Heart left ventricle (tissue), 16 donors: ENCODE measurements around the gene LCE1B. TPM values are rescaled to one million over a fixed set of nuclear protein-coding genes. Genes with fewer than 3 reads are reported as not detected.

Experiments used
- ATAC-seq, 4 donors: fragments of 200-7000 bp; cut with Tn5 transposase; one replicate each; pipeline ENCODE4 v1.9.1; 2020 to 2022; ENCODE audit warnings: moderate library complexity in 4 of 4, mild to moderate bottlenecking in 3 of 4, moderate number of reproducible peaks in 1 of 4
- DNase-seq, 5 donors: peaks; one replicate each; pipeline ENCODE4 v3.0.0-alpha.2; 2020
- H3K27ac ChIP-seq, 12 donors: fragments of 200-600 bp; sonication (generic) in 4 of 12; one replicate each; pipeline versions ENCODE4 v1.5.0 to v1.8.0; 2016 to 2022; ENCODE audit warnings: mild to moderate bottlenecking in 2 of 12
- H3K27me3 ChIP-seq, 9 donors: fragments of 200-600 bp; sonication (generic) in 2 of 9; one replicate each; pipeline versions ENCODE4 v1.5.1 to v1.8.0; 2016 to 2022; ENCODE audit warnings: mild to moderate bottlenecking in 3 of 9
- H3K36me3 ChIP-seq, 9 donors: fragments of 200-600 bp; sonication (generic) in 2 of 9; one replicate each; pipeline versions ENCODE4 v1.5.0 to v1.8.0; 2018 to 2022; ENCODE audit warnings: mild to moderate bottlenecking in 2 of 9
- H3K4me1 ChIP-seq, 12 donors: fragments of 200-600 bp; sonication (generic) in 4 of 12; one replicate each; pipeline versions ENCODE4 v1.5.0 to v1.8.0; 2016 to 2022; ENCODE audit warnings: mild to moderate bottlenecking in 3 of 12
- H3K4me3 ChIP-seq, 12 donors: fragments of 200-600 bp; sonication (generic) in 4 of 12; one replicate each; pipeline versions ENCODE4 v1.5.0 to v1.8.0; 2017 to 2022; ENCODE audit warnings: mild to moderate bottlenecking in 9 of 12, moderate library complexity in 4 of 12
- H3K9me3 ChIP-seq, 12 donors: fragments of 200-600 bp; sonication (generic) in 4 of 12; one replicate each; pipeline versions ENCODE4 v1.5.0 to v1.8.0; 2016 to 2022; ENCODE audit warnings: mild to moderate bottlenecking in 1 of 12
- CTCF ChIP-seq, 12 donors: fragments of 200-600 bp; sonication (generic) in 4 of 12; IDR thresholded peaks; one replicate each; pipeline versions ENCODE4 v1.5.0 to v1.8.0; 2018 to 2022; ENCODE audit warnings: antibody characterized with exemption in 12 of 12, mild to moderate bottlenecking in 5 of 12
- POLR2A ChIP-seq, 2 donors: fragments of 450-650 bp; IDR thresholded peaks; one replicate each; pipeline ENCODE4 v1.6.1; 2017; ENCODE audit warnings: antibody characterized with exemption in 2 of 2, mild to moderate bottlenecking in 2 of 2, moderate library complexity in 2 of 2
- WGBS, 4 donors: extraction: QIAGEN DNeasy Blood & Tissue Kit in 2 of 4; methylation state at CpG; one replicate each; pipeline versions ENCODE4 v1.1.5 to v1.1.7; 2013 to 2018; 5-methylcytosine and 5-hydroxymethylcytosine counted together
- intact Hi-C, 10 donors: fragments of 100-400 bp; cut with DNase I; formaldehyde crosslinking; loops; one replicate each; pipeline versions ENCODE4 v1.11.1 to v1.14.2; 2022
- polyA plus RNA-seq, 2 donors: library from polyadenylated mRNA; stranded (reverse); fragments of 200-250 nt; gene quantifications; one replicate each; pipeline ENCODE4 v1.2.3, GENCODE V29; 2013
- total RNA-seq, 9 donors: library from RNA; depleted of rRNA in 2 of 9; stranded (reverse); fragments of >200 nt in 2 of 9; fragmentation: NEBNext Ultra II Directional in 3 of 9; extraction: Animal tissue kit (Norgen Biotek cat#: 25700) in 3 of 9; gene quantifications; one replicate each; pipeline versions ENCODE4 v1.1.0 to v1.2.4, GENCODE V29; 2016 to 2023
- donor health status: ischemic (EF 13 %, LVEDD 7.1; RV severe dilation, severe dysfunction).
- donor health status: healthy with polysubstance abuse.
- donor health status: DM: no; HTN: yes; CAD: no.
- donor health status: DM: no; HTN: no; CAD: no.
- donor health status: ischemic (EF 25% LVEDD 6.9; RV normal size, moderate dysfunction).
- donor health status: ischemic (EF 25% LVEDD 5.7; RV mildly dilated, moderate dysfunction).
- donor health status: healthy.
- donor health status: DM: yes; HTN: yes; CAD: no.
- donor health status: ischemic (EF 35%, LVEDD 5.7; RV mildly dilated, moderate dysfunction).
- donor health status: nonischemic (EF 11% LVEDD 7.7; RV severe dilation, severe dysfunction).
- donor health status: DM: yes; HTN: yes; CAD: no.
- donor health status: PGD.
- donor health status: ischemic (EF 29% LVEDD 5.4; RV normal size, mild dysfunction).
- donor health status: nonischemic (EF 23%, LVEDD 6.1; RV moderate dilation, normal function).

The LCE1B gene
- total and polyA plus RNA-seq, 11 donors, result not detected

GRCh38 chr1:152827173-152827572 is 15.4 kb downstream of the LCE1B start, which contains the start of gene LCE1A:
LCE1A (plus strand) TSS chr1:152827473; CDS start chr1:152827473, 0 bp downstream.
- WGBS, 4 donors, result 69 to 82% (median 78%) methylated on average over 2 of the region's 2 CpGs
- ATAC-seq, result no peak
- H3K36me3 ChIP-seq, result no peaks in the 10 kb centered on the region
- no peak within 1 kb of the TSS for H3K27ac ChIP-seq
- intact Hi-C loops, result no loop called here
- DNase-seq, result no peak
- H3K27me3 ChIP-seq, result peaks cover 0 to 16% (median 0%) of the 10 kb centered on the region in 9 donors
- TF ChIP-seq CTCF (IDR thresholded peaks at IDR 0.05) (no peak), POLR2A (IDR thresholded peaks at IDR 0.05) (no peak)
- no peaks in the 10 kb centered on the region for H3K9me3 ChIP-seq
- no peaks in the 10 kb centered on the region for H3K4me1 ChIP-seq
- no peak within 1 kb of the TSS for H3K4me3 ChIP-seq

- Histone ChIP-seq H3K4me3 (no peak overlapping the region), H3K27me3 (no peaks in the 10 kb centered on the region), H3K27ac (no peak overlapping the region), H3K4me1 (no peaks in the 10 kb centered on the region), H3K36me3 (no peaks in the 10 kb centered on the region), H3K9me3 (peaks cover 0 to 6% (median 0%) of the 10 kb centered on the region in 12 donors)
- TF ChIP-seq POLR2A (IDR thresholded peaks at IDR 0.05), result no peak
- TF ChIP-seq CTCF (IDR thresholded peaks at IDR 0.05), result no peak
- no peak for ATAC-seq
- DNase-seq, result no peak
- 34 to 51% (median 48%) methylated on average over 2 of the region's 2 CpGs for WGBS, 4 donors
- intact Hi-C loops, result no loop called here
Measured at GRCh38 chr1:152836870-152837269, 25.1 kb downstream of the LCE1B start.

- WGBS, 4 donors, result 67 to 85% (median 75%) methylated on average over 2 to 3 of the region's 3 CpGs
- Histone ChIP-seq H3K9me3 (no peaks in the 10 kb centered on the region), H3K36me3 (no peaks in the 10 kb centered on the region), H3K4me1 (no peaks in the 10 kb centered on the region), H3K27me3 (peaks cover 0 to 4% (median 0%) of the 10 kb centered on the region in 9 donors), H3K4me3 (no peak within 1 kb of the TSS), H3K27ac (no peak within 1 kb of the TSS)
- DNase-seq, result no peak
- TF ChIP-seq POLR2A (IDR thresholded peaks at IDR 0.05) (no peak), CTCF (IDR thresholded peaks at IDR 0.05) (no peak)
- intact Hi-C loops, result no loop called here
- ATAC-seq, result no peak
Measured at GRCh38 chr1:152842556-152842955, 30.8 kb downstream of the LCE1B start, which contains the start of gene LCE6A. LCE6A (plus strand) TSS chr1:152842856; CDS start chr1:152843521, 665 bp downstream.

GRCh38 chr1:152855661-152856060 is 43.9 kb downstream of the LCE1B start:
- 29 to 39% (median 34%) methylated on average over 2 of the region's 2 CpGs for WGBS, 4 donors

More at GRCh38 chr1:152855661-152856060, 43.9 kb downstream of the LCE1B start:
- Histone ChIP-seq H3K27me3 (peaks cover 0 to 10% (median 0%) of the 10 kb centered on the region in 9 donors), H3K9me3 (no peaks in the 10 kb centered on the region), H3K4me1 (no peaks in the 10 kb centered on the region), H3K27ac (no peak overlapping the region), H3K36me3 (no peaks in the 10 kb centered on the region), H3K4me3 (no peak overlapping the region)
- intact Hi-C loops, result no loop called here
- ATAC-seq, result no peak
- TF ChIP-seq POLR2A (IDR thresholded peaks at IDR 0.05) (no peak), CTCF (IDR thresholded peaks at IDR 0.05) (no peak)
- no peak for DNase-seq
